Cardiac septum (tissue), 1 donor: ENCODE data around the gene GGNBP2. TPM values are rescaled to one million over a fixed set of nuclear protein-coding genes. Genes with fewer than 3 reads are reported as not detected.
A peak's percentile ranks its signal among the peaks of the same experiment; 100 is the strongest.
"Not testable (repeated sequence)": the region's sequence is repeated elsewhere in the genome, so short reads cannot be mapped to it uniquely, and the experiment has no call there.

Experiments
- DNase-seq: peaks from one replicate; pipeline ENCODE4 v3.0.0-alpha.2; 2020; ENCODE audit warnings: low spot score
- intact Hi-C: fragments of 100-400 bp; cut with DNase I; formaldehyde crosslinking; loops from one replicate; pipeline ENCODE4 v1.14.0; 2022
- total RNA-seq: library from RNA; stranded (reverse); fragmentation: NEBNext Ultra II Directional; extraction: Animal tissue kit (Norgen Biotek cat#: 25700); gene quantifications from one replicate; pipeline ENCODE4 v1.2.1, GENCODE V29; 2021
- donor health status: DM: no; HTN: no; CAD: no.

GGNBP2 gene
- total RNA-seq, 1 donor from 2014 or later: 50.2 TPM

DNA sequence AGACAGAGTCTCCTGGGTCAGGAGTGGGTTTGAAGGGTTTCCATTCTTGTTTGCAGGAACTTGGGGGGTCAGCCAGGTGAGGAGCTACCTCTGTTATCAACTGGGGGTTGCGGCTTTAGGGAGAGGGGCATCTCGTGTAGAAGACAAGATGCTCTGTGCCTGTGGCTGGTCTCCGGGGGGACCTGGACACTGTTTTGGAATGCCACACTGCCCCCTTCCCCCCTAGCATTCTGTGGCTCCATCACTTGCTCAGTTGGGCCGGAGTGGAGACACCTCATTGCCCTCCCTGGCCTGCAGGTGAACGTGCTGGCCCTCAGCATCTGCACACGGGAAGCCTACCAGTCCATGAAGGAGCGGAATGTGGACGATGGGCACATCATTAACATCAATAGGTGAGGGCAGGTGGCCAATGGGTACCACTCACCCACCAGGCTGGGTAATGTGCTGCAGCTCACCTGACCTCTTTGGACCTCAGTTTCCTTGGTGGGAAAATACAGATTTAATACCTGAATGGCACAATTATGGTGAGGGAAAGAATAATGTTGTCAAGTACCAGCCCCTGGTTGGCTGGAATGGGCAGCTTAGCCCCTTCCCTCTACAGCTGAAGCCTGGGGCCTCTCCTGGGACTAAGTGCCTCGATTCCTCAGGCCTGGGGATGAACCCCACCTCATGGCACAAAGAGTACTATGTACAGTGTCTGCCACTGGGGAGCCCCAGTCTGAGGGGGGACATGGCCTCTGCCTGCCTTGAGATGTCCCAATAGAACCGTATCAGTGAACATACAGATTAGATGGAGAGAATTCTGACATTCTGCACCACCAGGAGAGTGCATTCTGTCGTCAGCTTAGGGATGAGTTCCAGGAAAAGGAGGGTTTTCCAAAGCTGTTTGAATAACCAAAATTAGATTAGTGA, 53.4 kb downstream of the GGNBP2 start:
- intact Hi-C loops: no loop called here
- DNase-seq: no peak

DNA sequence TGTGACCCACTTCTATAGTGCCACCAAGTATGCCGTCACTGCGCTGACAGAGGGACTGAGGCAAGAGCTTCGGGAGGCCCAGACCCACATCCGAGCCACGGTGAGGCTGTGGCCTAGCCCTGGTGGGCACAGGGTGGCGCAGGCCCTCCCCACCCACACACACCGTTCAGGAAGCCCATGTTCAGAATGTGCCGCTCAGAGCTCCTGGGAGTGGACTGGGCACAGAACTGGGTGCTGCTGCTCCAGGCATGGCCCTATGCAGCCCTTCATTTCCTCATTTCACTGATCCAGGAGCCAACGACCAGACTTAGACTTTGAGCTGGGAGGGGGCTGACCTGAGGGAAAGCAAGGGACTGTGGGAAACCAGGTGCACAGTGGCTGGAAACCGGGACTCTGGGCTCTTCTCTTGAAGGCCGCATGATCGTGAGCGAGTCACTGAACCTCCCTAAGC, 54.3 kb downstream of the GGNBP2 start:
- intact Hi-C loops: no loop called here
- peak; percentile 56 for DNase-seq

DNA sequence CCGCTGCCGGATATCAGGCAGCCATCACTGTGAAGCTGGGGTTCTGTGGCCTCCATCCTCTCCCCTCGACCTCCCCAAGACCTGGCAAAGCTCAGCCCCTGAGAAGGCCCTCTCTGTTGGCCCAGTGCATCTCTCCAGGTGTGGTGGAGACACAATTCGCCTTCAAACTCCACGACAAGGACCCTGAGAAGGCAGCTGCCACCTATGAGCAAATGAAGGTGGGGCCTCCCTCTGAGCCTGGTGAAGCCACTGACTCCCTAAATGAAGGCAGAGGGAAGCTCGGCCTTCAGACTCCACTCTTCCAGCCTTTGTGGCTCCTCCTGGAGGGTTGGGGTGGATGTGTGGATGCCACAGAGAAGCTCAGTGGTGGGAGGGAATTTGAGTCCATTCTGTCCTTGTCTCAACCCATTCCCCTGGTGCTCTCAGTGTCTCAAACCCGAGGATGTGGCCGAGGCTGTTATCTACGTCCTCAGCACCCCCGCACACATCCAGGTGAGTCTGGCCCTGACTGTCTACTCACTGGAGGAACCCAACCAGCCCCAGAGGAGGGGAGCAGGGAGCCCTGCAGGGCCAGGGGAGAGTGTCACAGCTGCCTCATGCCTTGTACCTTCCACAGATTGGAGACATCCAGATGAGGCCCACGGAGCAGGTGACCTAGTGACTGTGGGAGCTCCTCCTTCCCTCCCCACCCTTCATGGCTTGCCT, 55.0 kb downstream of the GGNBP2 start:
- intact Hi-C loops: loop anchor here (5.0 kb wide), 2 partner anchors 62 to 348 kb away; partner anchors contain the start of gene AATF
- peak; percentile 74 for DNase-seq

DNA sequence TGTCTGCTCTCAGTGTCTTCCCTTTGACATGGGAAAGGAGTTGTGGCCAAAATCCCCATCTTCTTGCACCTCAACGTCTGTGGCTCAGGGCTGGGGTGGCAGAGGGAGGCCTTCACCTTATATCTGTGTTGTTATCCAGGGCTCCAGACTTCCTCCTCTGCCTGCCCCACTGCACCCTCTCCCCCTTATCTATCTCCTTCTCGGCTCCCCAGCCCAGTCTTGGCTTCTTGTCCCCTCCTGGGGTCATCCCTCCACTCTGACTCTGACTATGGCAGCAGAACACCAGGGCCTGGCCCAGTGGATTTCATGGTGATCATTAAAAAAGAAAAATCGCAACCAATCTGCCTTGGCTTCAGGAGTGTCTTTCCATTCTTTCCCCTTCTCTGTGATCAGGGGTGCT, 55.7 kb downstream of the GGNBP2 start:
- peak; percentile 41 for DNase-seq
- intact Hi-C loops: loop anchor here (5.0 kb wide), 2 partner anchors 63 to 347 kb away; partner anchors contain the start of gene AATF

DNA sequence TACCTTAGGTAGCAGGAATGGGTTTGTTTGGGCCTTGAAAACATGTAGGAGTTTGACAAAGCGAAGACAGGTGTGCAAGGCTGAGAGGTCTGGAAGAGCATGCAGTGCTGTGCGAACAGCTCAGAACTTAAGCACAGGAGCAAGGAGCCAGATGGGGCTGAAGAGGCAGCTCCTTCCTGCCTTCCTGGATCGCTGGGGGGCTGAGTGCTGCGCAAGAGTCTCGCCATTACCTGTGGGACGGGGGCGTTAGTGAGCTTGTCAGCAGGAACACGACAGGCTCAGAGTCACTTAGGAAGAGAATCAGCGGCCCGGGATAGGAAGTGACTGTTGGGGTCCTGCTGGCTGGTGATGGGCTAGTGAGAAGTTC, 56.2 kb downstream of the GGNBP2 start:
- intact Hi-C loops: loop anchor here (5.0 kb wide), 2 partner anchors 64 to 346 kb away; partner anchors contain the start of gene AATF
- DNase-seq: no peak

DNA sequence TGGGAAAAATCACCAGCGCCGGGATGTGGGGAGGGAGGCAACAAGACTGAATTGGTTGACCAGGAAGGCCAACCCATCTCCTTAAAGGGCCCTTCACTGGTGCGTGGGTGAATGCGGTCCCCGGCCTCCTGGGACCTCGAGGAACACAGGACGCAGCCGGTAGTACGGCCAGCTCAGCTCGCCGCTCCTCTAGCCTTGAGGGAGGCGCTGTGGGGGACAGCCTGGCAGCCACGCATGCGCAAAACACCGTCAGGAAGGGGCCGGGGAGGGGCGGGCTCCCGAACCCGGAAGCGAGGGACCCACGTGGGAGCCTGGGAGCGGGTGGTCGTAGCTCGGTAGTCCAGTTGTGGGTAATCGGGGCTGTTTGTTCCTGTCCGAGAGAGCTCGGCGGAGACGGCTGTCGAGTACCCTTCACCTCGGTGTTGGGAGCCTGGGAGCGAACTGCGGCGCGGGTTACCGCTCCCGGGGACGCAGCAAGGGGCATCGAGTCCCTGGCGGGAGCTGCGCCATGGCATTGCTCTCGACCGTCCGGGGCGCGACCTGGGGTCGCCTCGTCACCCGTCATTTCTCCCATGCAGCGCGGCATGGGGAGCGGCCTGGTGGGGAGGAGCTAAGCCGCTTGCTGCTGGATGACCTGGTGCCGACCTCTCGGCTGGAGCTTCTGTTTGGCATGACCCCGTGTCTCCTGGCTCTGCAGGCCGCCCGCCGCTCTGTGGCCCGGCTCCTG, 56.7 kb downstream of the GGNBP2 start, which contains the start of gene MRM1:
MRM1 (plus strand) TSS at position 281 of the 727 bp plus-strand sequence; CDS start at position 509, 228 bp downstream.
- peak; percentile 97 for DNase-seq
- intact Hi-C loops: loop anchor here (5.0 kb wide), 2 partner anchors 64 to 346 kb away; partner anchors contain the start of gene AATF

DNA sequence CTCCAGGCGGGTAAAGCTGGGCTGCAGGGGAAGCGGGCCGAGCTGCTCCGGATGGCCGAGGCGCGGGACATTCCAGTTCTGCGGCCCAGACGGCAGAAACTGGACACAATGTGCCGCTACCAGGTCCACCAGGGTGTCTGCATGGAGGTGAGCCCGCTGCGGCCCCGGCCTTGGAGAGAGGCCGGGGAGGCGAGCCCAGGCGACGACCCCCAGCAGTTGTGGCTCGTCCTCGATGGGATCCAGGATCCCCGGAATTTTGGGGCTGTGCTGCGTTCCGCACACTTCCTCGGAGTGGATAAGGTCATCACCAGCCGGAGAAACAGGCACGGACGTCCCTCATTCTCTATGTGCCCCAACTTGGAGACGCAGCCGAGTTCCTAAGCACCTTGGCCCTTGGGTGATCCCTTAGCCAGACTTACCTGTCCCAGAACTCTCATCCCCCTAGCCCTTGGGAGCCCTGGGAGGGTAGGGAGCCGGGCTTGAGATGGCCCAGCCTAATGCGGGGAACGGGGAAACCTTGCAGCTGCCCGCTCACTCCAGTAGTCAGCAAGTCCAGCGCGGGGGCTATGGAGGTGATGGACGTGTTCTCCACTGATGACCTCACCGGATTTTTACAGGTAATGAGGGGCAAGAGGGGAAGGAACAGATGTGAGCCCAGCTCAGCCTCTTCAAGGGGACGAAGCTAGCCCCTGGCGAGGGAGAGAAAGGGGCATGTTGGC, 57.5 kb downstream of the GGNBP2 start:
- intact Hi-C loops: loop anchor here (5.0 kb wide), 2 partner anchors 65 to 345 kb away; partner anchors contain the start of gene AATF
- peak; percentile 77 for DNase-seq

DNA sequence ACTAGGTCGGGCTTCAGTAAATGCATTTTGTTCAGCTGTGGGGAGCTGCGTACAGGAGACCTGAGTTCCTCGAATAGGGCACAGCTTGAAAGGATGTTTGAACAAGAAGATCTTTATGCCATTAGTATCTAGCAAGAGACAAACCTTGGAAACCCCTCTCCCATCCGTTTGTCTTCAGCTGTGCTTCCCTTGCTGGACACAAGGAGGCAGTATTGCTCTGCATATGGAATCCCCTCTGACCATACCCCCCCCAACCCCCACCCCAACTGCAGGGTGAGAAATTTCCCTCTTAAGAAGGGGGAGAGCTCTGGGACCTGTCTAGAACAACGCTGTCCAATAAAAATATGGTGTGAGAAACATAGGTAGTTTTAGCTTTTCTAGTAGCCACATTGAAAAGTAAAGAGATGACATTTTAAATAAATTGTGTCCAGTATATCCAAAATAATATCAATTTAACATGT, 58.2 kb downstream of the GGNBP2 start:
- DNase-seq: peak; percentile 50
- intact Hi-C loops: loop anchor here (5.0 kb wide), 2 partner anchors 66 to 344 kb away; partner anchors contain the start of gene AATF

DNA sequence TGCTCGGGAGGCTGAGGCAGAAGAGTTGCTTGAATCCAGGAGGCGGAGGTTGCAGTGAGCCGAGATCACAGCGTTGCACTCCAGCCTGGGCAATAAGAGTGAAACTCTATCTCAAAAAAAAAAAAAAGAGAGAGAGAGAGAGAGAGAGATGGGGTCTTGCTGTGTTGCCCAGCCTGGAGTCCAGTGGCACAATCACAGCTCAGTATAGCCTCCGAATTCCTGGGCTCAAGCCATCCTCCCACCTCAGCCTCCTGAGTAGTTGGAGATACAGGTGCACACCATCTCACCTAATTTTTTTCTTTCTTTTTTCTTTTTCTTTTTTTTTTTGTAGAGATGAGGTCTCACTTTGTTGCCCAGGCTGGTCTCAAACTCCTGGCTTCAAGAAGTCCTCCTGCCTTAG, 60.3 kb downstream of the GGNBP2 start:
- intact Hi-C loops, DNase-seq: not testable (repeated sequence)

DNA sequence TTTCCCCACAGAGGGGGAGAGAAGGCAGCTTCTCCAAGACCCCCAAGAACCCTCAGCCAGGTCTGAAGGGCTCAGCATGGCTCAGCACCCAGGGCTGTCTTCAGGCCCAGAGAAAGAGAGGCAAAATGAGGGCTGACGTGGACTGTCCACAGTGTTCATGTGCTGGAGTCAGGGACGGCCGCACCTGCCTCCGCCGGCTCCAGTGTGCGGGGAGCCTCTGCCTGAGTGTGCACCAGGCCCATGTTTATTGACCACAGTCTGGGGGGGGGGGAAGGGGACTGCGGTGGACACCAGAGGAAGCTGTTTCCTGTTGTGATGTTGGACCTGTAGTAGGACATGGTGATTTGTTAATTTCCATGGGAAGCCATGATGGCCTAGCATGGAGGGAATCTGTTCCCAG, 63.6 kb downstream of the GGNBP2 start:
- DNase-seq: no peak
- intact Hi-C loops: no loop called here

DNA sequence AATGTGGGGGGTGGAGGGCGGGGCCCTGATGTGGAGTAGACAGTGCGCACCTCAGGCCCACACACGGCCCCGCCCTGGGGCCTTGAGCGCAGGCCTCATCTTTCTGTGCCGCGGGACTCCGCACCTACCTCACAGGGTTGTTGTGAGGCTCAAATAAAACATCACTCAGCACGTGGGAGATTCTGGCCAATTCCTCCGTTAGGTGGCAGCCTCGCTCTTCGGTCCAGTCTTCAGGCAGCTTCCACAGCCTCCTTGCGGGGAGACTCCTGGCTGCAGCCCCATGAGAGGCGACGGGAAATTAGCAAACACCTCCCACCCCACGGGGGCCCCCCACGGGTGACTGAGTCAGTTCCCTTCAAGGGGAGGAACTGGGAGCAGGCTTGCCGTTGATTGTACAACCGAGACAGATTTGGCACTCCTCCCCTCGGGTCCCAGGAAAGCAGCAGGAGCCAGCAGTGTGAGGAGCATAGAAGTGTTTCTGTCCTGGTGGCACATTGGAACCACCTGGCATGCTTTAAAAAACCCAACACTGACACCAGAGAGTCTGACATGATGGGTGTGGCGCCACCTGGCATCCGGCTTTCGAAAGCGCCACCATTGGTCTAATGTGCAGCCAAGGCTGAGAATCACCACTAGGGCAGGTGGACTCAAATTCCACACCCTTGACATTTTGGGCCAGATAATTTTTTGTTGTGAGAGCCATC, 64.2 kb downstream of the GGNBP2 start:
- no peak for DNase-seq
- intact Hi-C loops: no loop called here

DNA sequence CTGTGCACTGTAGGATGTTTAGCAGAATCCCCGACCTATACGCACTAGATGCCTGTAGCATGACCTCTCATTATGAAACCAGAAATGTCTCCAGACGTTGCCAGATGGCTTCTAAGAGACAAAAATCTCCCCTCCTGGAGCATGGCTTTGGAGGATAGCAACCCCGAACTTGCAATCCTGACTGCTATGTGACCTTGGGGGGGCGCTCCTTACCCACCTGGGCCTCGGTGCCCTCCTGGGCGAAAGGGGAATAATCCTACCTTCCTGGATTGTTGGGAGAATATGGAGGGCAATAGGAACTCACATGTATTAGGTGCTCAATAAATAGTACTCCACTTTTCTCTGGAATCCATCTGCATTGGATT, 64.8 kb downstream of the GGNBP2 start:
- DNase-seq: no peak
- intact Hi-C loops: no loop called here

DNA sequence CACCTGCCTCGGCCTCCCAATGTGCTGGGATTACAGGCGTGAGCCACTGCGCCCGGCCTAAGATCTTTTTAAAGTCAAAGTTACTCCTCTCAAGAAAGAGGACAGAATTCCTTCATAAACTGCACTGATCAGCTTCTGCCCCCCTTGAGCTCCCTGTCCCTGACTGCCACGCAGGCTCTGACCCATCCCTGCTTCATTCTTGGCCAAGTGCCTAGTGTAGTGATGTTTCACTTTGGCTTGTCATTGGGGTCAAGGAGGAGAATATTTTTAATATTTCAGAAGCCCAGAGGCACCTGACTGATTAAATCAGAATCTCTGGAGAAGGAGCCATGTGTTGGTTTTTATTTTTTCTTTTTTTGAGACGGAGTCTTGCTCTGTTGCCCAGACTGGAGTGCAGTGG, 65.8 kb downstream of the GGNBP2 start:
- no peak for DNase-seq
- intact Hi-C loops: no loop called here

DNA sequence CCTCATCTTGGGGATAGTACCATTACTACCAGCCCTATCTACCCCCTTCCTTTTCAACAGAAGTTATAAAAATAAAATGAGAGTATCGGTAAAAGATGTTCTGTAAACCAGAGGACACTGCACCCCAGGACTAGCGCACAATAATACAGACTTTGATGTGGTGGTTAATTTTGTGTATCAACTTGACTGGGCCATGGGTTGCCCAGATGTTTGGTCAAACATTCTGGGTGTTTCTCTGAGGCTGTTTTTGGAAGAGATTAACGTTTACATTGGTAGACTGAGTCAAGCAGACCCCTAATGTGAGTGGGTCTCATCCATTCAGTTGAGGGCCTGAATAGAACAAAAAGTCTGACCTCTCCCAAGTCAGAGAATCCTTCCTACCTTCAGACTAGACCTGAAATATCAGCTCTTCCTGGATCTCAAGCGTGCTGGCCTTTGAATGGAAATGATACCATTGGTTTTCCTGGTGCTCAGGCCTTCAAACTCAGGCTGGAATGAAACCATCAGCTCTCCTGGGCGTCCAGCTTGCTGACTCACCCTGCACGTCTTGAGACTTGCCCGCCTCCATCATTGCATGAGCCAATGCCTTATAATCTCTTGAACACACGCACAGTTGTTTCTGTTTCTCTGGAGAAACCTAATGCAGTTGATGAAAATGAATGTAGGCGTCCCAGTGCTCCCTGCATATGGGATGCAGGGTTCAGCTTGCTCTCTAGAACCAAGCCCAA, 66.8 kb downstream of the GGNBP2 start:
- intact Hi-C loops: no loop called here
- DNase-seq: no peak

DNA sequence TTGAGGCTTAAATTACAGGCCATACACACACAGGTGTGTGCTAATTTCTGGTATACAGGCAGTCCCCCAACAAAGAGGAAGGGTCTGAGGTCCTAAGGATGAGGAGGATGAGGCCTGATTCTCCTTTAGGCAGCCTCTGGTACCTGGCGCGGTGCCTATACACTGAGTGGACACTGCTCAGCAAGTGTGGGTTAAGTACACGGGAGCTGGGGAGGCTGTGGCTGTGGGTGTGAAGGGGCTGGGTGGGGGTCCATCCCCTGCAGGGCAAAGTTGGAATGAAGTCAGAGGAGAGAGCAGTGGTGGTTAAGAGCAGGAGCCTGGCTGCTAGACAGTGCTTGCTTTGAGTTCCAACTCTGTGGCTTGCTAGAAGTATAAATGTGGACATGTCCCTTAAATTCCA, 67.6 kb downstream of the GGNBP2 start:
- DNase-seq: no peak
- intact Hi-C loops: no loop called here

DNA sequence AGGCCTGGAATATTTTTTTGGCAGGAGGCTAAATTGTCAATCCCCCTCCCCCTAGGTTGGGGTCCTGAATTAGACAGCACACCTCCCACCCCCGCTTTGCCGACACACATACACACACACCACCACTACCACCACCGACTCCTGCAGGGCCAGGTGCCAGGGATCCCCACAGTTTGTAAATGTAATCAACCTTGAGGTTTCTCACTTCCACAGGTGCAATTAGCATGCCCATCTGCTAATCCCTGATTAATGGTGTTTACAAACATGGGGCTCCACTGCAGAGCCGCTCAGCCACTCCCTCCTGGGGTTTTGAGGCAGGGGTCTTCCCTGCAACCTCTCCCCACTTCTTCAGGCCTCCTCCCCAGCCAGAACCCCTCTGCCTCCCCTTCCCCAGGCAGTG, 68.4 kb downstream of the GGNBP2 start:
- intact Hi-C loops: no loop called here
- DNase-seq: no peak

DNA sequence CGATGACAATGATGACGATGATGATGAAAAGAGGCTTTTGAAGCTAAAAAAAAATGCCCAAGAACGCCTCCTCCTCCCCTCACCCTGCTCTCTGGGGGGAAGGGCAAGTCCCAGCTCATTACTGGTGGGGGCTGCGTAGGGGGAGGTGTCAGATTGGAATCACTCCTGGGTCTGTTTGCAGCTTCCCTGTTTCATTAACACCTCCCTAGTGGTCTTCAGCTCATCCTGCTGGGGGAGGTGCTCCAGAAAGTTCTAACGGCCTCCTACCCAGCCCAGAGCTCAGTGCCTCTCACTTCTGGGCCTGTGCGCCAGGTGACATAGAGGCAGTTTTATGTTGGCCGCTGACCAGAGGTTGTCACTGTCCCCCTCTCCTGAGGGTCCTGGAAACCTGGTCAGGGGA, 69.4 kb downstream of the GGNBP2 start:
- no peak for DNase-seq
- intact Hi-C loops: no loop called here

DNA sequence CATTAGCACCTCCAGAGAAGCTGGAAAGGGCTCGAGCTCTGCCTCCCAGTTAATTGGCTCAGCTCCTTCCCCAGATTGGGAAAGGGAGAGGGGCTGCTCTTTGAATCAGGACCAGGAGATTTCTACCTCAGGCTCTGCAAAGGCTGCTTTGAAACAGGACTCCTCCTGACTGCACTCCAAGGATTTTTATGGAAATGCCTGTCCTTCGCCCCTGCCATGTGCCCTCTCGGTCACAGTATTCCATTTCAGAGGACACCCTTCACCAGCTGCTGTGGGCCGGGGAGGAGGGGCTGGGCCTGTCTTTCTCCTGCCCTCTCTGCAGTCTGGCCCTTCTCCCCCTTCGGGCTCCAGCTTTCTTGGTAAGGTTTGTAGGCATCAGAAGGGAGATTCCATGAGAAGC, 70.2 kb downstream of the GGNBP2 start:
- DNase-seq: no peak
- intact Hi-C loops: no loop called here
